ENCODE data around the gene PLLP. TPM values are rescaled to one million over a fixed set of nuclear protein-coding genes. Genes with fewer than 3 reads are reported as not detected.

Gene PLLP
- total RNA-seq, 1 donor from 2014 or later = 44.0 TPM

DNA sequence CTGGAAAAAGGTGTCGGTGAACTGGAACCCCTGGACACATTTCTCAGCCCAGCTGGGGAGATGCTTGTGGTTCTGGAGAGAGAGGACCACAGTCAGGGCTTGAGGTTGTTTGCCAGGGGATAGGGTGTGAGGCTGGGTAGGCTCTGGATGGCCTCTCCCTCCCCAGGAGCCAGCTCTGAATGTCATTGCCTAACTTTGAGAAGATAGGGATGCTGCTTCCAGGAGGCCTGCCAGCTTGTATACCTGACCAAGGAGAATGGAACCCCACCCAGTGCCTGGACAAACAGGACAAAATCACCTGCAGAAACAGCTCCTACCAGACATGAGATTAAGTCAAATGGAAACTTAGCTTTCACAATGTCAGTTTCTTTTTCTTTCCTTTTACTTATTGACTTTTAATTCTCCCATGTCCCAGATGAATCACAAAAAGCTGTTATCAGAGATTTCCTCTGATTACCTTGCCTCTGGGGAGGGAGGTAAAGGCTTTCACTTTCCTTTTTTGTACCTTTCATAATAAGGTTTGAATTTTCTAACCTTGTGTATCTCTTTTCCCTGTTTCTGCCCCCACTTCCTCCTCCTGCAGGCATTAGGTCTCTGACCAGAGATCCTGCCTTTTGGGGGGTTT, 29.8 kb upstream of the PLLP start:
- intact Hi-C loops (cut with DNase I) = no loop called here
- H3K4me3 ChIP-seq = no peak overlapping the region
- no peaks in the 10 kb centered on the region for H3K36me3 ChIP-seq
- H3K4me1 ChIP-seq = peaks cover 12% of the 10 kb centered on the region
- H3K9me3 ChIP-seq = no peaks in the 10 kb centered on the region
- TF ChIP-seq, protein P1, sequence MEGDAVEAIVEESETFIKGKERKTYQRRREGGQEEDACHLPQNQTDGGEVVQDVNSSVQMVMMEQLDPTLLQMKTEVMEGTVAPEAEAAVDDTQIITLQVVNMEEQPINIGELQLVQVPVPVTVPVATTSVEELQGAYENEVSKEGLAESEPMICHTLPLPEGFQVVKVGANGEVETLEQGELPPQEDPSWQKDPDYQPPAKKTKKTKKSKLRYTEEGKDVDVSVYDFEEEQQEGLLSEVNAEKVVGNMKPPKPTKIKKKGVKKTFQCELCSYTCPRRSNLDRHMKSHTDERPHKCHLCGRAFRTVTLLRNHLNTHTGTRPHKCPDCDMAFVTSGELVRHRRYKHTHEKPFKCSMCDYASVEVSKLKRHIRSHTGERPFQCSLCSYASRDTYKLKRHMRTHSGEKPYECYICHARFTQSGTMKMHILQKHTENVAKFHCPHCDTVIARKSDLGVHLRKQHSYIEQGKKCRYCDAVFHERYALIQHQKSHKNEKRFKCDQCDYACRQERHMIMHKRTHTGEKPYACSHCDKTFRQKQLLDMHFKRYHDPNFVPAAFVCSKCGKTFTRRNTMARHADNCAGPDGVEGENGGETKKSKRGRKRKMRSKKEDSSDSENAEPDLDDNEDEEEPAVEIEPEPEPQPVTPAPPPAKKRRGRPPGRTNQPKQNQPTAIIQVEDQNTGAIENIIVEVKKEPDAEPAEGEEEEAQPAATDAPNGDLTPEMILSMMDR (IDR thresholded peaks at IDR 0.05) = no peak
- TF ChIP-seq POLR2AphosphoS5 (IDR thresholded peaks at IDR 0.05; ENCODE audit: insufficient read depth in 1 of 2, low read depth in 1 of 2) (no peak), POLR2A (IDR thresholded peaks at IDR 0.05) (no peak)
- H3K27ac ChIP-seq = no peak overlapping the region
- H3K27me3 ChIP-seq = no peaks in the 10 kb centered on the region
- no peak for DNase-seq (ENCODE audit: extremely low spot score in 2 of 2)

DNA sequence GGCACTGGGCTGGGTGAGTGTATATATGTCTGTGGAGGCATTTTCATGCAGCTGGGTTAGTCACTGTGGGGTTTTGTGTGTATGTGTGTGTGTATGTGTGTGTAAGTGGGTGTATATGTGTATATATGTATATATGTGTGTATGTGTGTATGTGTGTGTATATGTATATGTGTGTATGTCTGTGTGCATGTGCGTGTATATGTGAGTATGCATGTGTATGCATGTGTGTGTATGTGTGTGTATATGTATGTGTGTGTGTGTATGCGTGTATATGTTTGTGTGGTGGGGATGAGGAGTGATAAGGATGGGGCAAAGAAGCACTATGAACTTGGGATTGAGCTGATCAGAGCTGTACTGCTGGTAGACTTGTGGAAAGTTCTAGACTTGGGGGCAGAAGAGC, 29.0 kb upstream of the PLLP start:
- H3K4me1 ChIP-seq = peaks cover 12% of the 10 kb centered on the region
- H3K4me3 ChIP-seq = no peak overlapping the region
- H3K36me3 ChIP-seq = no peaks in the 10 kb centered on the region
- H3K27ac ChIP-seq = no peak overlapping the region
- TF ChIP-seq POLR2AphosphoS5 (IDR thresholded peaks at IDR 0.05; ENCODE audit: insufficient read depth in 1 of 2, low read depth in 1 of 2) = no peak
- TF ChIP-seq, protein P1 (IDR thresholded peaks at IDR 0.05) = no peak
- no peak for TF ChIP-seq POLR2A (IDR thresholded peaks at IDR 0.05)
- DNase-seq (ENCODE audit: extremely low spot score in 2 of 2) = no peak
- H3K27me3 ChIP-seq = no peaks in the 10 kb centered on the region
- no peaks in the 10 kb centered on the region for H3K9me3 ChIP-seq
- intact Hi-C loops (cut with DNase I) = no loop called here

DNA sequence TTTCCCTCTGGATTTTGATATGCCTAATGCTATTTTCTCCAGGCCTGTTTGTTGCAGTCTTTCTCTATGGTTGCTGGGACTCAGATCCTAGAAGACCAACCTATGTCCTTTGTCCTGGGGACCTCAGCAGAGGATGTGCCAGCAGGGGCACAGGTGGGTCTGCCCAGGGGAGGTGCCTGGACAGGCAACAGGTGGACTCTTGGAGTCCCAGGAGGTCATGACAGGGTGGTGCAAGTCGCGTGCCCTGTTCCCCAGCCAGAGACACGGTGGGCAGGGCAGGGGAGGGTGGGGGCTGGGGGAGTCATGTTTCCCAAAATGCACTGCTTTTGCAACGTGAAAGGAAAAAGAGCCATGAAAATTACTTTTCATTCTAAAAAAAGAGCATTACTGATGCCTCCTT, 26.3 kb upstream of the PLLP start:
- no peaks in the 10 kb centered on the region for H3K27me3 ChIP-seq
- intact Hi-C loops (cut with DNase I) = no loop called here
- H3K27ac ChIP-seq = no peak overlapping the region
- TF ChIP-seq POLR2A (IDR thresholded peaks at IDR 0.05) = no peak
- TF ChIP-seq, protein P1 (IDR thresholded peaks at IDR 0.05) = no peak
- no peak for TF ChIP-seq POLR2AphosphoS5 (IDR thresholded peaks at IDR 0.05; ENCODE audit: insufficient read depth in 1 of 2, low read depth in 1 of 2)
- H3K9me3 ChIP-seq = no peaks in the 10 kb centered on the region
- H3K4me3 ChIP-seq = no peak overlapping the region
- H3K4me1 ChIP-seq = peaks cover 4% of the 10 kb centered on the region
- no peaks in the 10 kb centered on the region for H3K36me3 ChIP-seq
- no peak for DNase-seq (ENCODE audit: extremely low spot score in 2 of 2)

DNA sequence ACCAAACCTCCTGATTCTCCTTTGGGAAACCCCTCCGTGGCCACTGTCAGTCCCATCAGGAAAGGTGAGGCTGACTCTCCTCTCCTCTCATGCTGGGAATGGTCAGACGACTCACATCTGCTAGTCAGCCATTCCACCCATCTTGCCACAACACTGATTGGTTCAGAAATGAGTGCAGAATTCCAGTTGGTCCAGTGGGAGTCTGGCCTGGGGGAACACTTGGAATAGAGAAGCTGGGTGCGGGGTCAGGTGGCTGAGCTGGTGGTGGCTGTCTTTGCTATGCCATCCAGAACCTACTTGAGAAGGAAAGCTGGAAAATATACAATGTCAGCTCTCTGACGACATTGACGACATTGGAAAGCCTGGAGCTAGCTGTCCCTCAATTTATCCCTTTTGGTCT, 23.6 kb upstream of the PLLP start:
- TF ChIP-seq, protein P1 (IDR thresholded peaks at IDR 0.05) = no peak
- TF ChIP-seq POLR2AphosphoS5 (IDR thresholded peaks at IDR 0.05; ENCODE audit: insufficient read depth in 1 of 2, low read depth in 1 of 2) (no peak), POLR2A (IDR thresholded peaks at IDR 0.05) (no peak)
- Histone ChIP-seq H3K9me3 (no peaks in the 10 kb centered on the region), H3K27ac (no peak overlapping the region), H3K4me3 (no peak overlapping the region), H3K36me3 (no peaks in the 10 kb centered on the region), H3K27me3 (no peaks in the 10 kb centered on the region), H3K4me1 (no peaks in the 10 kb centered on the region)
- no peak for DNase-seq (ENCODE audit: extremely low spot score in 2 of 2)
- intact Hi-C loops (cut with DNase I) = loop anchor here (10.0 kb wide), 1 partner anchor 227 kb away; the partner anchor contains the start of gene CCDC102A

DNA sequence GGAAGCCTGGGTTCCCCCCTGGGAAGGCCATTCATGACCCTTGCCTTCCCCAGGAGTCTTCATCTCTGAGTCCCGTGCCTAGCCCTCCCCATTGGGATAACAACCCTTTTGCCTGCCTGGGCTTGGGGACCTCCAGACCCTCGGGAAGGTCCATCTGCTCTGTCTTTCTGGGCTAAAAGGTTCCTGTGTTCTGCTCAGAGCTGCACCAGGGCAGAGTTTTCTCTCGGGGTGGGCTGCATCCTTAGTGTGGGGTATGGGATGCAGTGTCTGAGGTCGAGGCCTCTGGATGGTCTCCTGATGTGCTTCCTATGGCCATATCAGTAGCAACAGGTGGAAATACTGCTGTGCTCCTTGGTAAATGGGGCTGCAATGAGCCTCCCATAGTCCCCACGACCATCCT, 22.9 kb upstream of the PLLP start:
- TF ChIP-seq POLR2AphosphoS5 (IDR thresholded peaks at IDR 0.05; ENCODE audit: insufficient read depth in 1 of 2, low read depth in 1 of 2) = no peak
- TF ChIP-seq, protein P1 (IDR thresholded peaks at IDR 0.05) = no peak
- TF ChIP-seq POLR2A (IDR thresholded peaks at IDR 0.05) = no peak
- no peaks in the 10 kb centered on the region for H3K4me1 ChIP-seq
- DNase-seq (ENCODE audit: extremely low spot score in 2 of 2) = no peak
- intact Hi-C loops (cut with DNase I) = loop anchor here (10.0 kb wide), 1 partner anchor 227 kb away; the partner anchor contains the start of gene CCDC102A
- H3K27me3 ChIP-seq = no peaks in the 10 kb centered on the region
- H3K9me3 ChIP-seq = no peaks in the 10 kb centered on the region
- H3K27ac ChIP-seq = no peak overlapping the region
- no peaks in the 10 kb centered on the region for H3K36me3 ChIP-seq
- no peak overlapping the region for H3K4me3 ChIP-seq
